OCI-LY1 (cell line): ENCODE results near the gene UGT1A10.

Experiments
- CTCF ChIP-seq: fragments of 200-600 bp; sonication (generic), shearing (Covaris generic); IDR thresholded peaks from 2 replicates; pipeline ENCODE4 v1.5.1; 2017; ENCODE audit warnings: mild to moderate bottlenecking, antibody characterized with exemption, low read length, moderate library complexity, mixed read lengths
- EZH2 ChIP-seq: fragments of 200-600 bp; sonication (generic), shearing (Covaris generic); IDR thresholded peaks from 2 replicates; pipeline ENCODE4 v1.8.0; 2017; ENCODE audit warnings: borderline replicate concordance, mixed run types, mild to moderate bottlenecking, antibody characterized with exemption, low read length, moderate library complexity, mixed read lengths

GRCh38 chr2:233772583-233772982 is 136.3 kb downstream of the UGT1A10 start:
- no peak for TF ChIP-seq CTCF
- no peak for TF ChIP-seq EZH2
